OCI-M2 (cell line): ENCODE data around the gene RAD23A.

Source experiments
- DNase-seq: peaks from one replicate; lab custom pipeline; 2025; ENCODE audit not compliant: unreplicated experiment; lab: John Stamatoyannopoulos, UW

The RAD23A gene

DNA sequence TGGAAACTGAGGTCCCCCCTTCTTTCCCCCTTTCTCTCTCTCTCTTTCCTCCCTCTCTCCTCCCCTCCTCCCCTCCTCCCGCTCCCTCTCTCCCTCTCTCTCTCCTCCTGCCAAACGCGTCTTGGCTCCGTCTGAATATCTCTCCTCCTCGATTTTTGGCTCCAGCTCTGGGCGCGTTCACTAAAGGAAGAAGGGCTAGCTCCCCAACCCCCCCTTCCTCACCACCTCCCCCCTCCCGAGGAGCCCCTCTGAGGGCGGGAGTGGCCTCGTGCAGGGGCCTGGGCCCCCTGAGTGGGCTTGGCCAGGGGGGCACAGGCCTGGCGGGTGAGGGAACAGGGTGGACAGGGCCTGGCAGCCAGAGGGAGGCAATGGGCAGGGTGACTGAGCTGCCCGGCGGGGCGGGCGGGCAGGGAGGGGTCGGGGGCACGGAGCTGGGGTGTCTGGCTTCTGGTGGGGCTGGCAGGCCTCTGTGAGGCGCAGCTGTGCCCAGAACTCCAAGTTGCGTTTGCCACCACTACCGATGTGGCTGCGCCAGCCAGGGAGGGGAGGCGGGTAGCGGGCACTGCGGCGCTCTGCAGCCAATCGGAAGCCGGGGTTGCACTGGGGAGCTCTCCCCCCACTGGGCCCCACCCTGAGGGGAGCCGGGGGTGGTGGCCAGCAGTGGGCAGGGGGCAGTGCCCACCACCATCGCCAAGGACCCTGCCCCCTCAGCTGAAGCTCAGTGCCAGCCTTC lies 56.7 kb downstream of the RAD23A start:
- no peak for DNase-seq

DNA sequence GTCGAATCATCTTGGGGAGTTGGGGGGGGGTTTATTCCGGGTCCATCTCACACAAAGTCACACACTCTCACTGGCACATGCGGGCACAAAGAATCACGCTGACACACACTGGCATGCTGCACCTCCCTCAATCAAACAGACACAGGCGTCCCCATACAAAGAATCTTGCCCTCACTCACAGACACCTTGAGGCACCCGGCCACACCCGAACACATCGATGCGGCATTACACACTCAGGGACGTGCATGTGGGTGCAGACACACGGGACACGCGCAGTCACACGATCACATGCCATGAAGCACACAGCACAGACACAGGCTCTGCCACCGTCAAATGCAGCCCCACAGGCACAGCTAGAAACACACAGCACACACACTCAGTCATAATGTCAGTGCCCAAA lies 57.4 kb downstream of the RAD23A start:
- no peak for DNase-seq
